GM21717 (cell line): ENCODE results near the gene WIPF1.

ENCODE experiments used
- ATAC-seq: cut with Tn5 transposase; IDR thresholded peaks from one replicate; pipeline ENCODE4 v1.9.1; 2021; ENCODE audit warnings: mild to moderate bottlenecking, moderate library complexity; ENCODE audit not compliant: unreplicated experiment

The WIPF1 gene

GRCh38 chr2:174599310-174599921 lies 1.8 kb upstream of the WIPF1 start:
- ATAC-seq: no peak

- ATAC-seq: no peak
Observed at GRCh38 chr2:174597009-174597344, 627 bp downstream of the WIPF1 start.

GRCh38 chr2:174595891-174596397 lies 1.7 kb downstream of the WIPF1 start:
- ATAC-seq: no peak

- no peak for ATAC-seq
Observed at GRCh38 chr2:174595116-174595809, 2.3 kb downstream of the WIPF1 start.

GRCh38 chr2:174594456-174594855 lies 3.1 kb downstream of the WIPF1 start:
- ATAC-seq: no peak

GRCh38 chr2:174593574-174594203 lies 3.9 kb downstream of the WIPF1 start:
- ATAC-seq: peak; percentile 75

GRCh38 chr2:174593041-174593440 lies 4.6 kb downstream of the WIPF1 start:
- ATAC-seq: no peak

- no peak for ATAC-seq
Observed at GRCh38 chr2:174591740-174592139, 5.9 kb downstream of the WIPF1 start.

GRCh38 chr2:174590928-174591648 lies 6.5 kb downstream of the WIPF1 start:
- no peak for ATAC-seq

GRCh38 chr2:174590346-174590745 lies 7.3 kb downstream of the WIPF1 start:
- no peak for ATAC-seq

- no peak for ATAC-seq
Observed at GRCh38 chr2:174589334-174589733, 8.3 kb downstream of the WIPF1 start.

- no peak for ATAC-seq
Observed at GRCh38 chr2:174588463-174588862, 9.1 kb downstream of the WIPF1 start.

- no peak for ATAC-seq
Observed at GRCh38 chr2:174587579-174587978, 10.0 kb downstream of the WIPF1 start.

- ATAC-seq: no peak
Observed at GRCh38 chr2:174586418-174587295, 10.9 kb downstream of the WIPF1 start.

- ATAC-seq: no peak
Observed at GRCh38 chr2:174585657-174586252, 11.8 kb downstream of the WIPF1 start.

GRCh38 chr2:174585146-174585545 lies 12.5 kb downstream of the WIPF1 start:
- ATAC-seq: no peak

GRCh38 chr2:174581491-174581890 lies 16.1 kb downstream of the WIPF1 start:
- no peak for ATAC-seq

GRCh38 chr2:174580951-174581350 lies 16.7 kb downstream of the WIPF1 start:
- ATAC-seq: no peak

GRCh38 chr2:174577967-174578589 lies 19.5 kb downstream of the WIPF1 start:
- no peak for ATAC-seq
